Right lobe of liver (tissue), 6 donors: ENCODE data around the gene JADE1. TPM values are rescaled to one million over a fixed set of nuclear protein-coding genes. Genes with fewer than 3 reads are reported as not detected.

Source experiments
- ATAC-seq, 4 donors: fragments of 200-7000 bp; cut with Tn5 transposase; one replicate each; pipeline ENCODE4 v1.9.1; 2020; ENCODE audit warnings: mild to moderate bottlenecking in 4 of 4, moderate library complexity in 4 of 4
- DNase-seq, 3 donors: peaks; one replicate each; pipeline ENCODE4 v3.0.0-alpha.2; 2020
- H3K27ac ChIP-seq, 3 donors: fragments of 200-600 bp; one replicate each; pipeline ENCODE4 v1.8.0; 2022
- H3K27me3 ChIP-seq, 2 donors: fragments of 200-600 bp; one replicate each; pipeline ENCODE4 v1.8.0; 2022
- H3K36me3 ChIP-seq, 4 donors: fragments of 200-600 bp; sonication (generic) in 1 of 4; one replicate each; pipeline versions ENCODE4 v1.5.1 to v1.8.0; 2017 to 2022; ENCODE audit warnings: control low read depth in 1 of 4
- H3K4me1 ChIP-seq, 4 donors: fragments of 200-600 bp; sonication (generic) in 1 of 4; one replicate each; pipeline versions ENCODE4 v1.5.1 to v1.8.0; 2017 to 2022; ENCODE audit warnings: control low read depth in 1 of 4
- H3K4me3 ChIP-seq, 3 donors: fragments of 200-600 bp; one replicate each; pipeline ENCODE4 v1.8.0; 2022
- H3K9me3 ChIP-seq, 4 donors: fragments of 200-600 bp; sonication (generic) in 1 of 4; one replicate each; pipeline versions ENCODE4 v1.5.1 to v1.8.0; 2017 to 2022; ENCODE audit warnings: control low read depth in 1 of 4
- CTCF ChIP-seq, 4 donors: fragments of 200-600 bp in 3 of 4; fragments of 450-650 bp in 1 of 4; IDR thresholded peaks; one replicate each; pipeline versions ENCODE4 v1.5.1 to v1.8.0; 2016 to 2022; ENCODE audit warnings: antibody characterized with exemption in 4 of 4, mild to moderate bottlenecking in 2 of 4
- POLR2A ChIP-seq: fragments of 450-650 bp; IDR thresholded peaks from one replicate; pipeline ENCODE4 v1.6.1; 2017; ENCODE audit warnings: antibody characterized with exemption, mild to moderate bottlenecking
- WGBS: methylation state at CpG from one replicate; pipeline ENCODE4 v1.1.6; 2018; ENCODE audit warnings: low coverage, low lambda C conversion rate; ENCODE audit not compliant: insufficient coverage; ENCODE audit errors: missing lambda C conversion rate; 5-methylcytosine and 5-hydroxymethylcytosine counted together
- intact Hi-C, 2 donors: fragments of 100-400 bp; cut with DNase I; formaldehyde crosslinking; loops; one replicate each; pipeline versions ENCODE4 v1.11.2 to v1.14.1; 2022
- total RNA-seq, 6 experiments: library from RNA; depleted of rRNA in 2 of 6; stranded (reverse); fragments of >200 nt in 2 of 6; fragmentation: NEBNext Ultra II Directional in 3 of 6; extraction: Animal tissue kit (Norgen Biotek cat#: 25700) in 3 of 6; gene quantifications; one replicate each; pipeline versions ENCODE4 v1.1.0 to v1.2.4, GENCODE V29; 2016 to 2023
- donor health status: DM: no; HTN: yes; CAD: no.
- donor health status: DM: no; HTN: no; CAD: no.
- donor health status: DM: no; HTN: no; CAD: no.
- donor health status: DM: no; HTN: yes; CAD: no.
- donor health status: DM: no; HTN: yes; CAD: no.

The JADE1 gene
- total RNA-seq, 6 experiments from 2014 or later = 8.2 to 16.9 (median 9.9) TPM

DNA sequence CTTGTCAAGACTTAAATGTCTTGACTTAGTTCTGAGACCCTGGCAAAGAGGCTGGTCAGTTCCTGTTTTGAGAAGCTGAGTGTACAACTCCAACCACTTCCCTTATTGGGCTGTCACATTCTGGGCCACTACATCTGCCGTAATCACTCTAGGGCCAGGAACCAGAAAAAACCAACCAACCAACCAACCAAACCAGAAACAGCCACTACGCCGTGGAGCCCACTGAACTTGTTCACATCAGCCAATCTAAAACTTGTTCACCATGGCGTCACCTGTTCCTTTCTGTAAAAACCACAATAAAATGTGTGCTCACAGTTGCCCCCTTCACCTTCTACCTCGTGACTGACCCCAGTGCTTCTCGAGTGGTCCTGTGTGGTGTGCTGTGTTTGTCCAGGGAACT lies 107.3 kb downstream of the JADE1 start:
- Histone ChIP-seq H3K27me3 (no peaks in the 10 kb centered on the region), H3K27ac (no peak overlapping the region), H3K4me3 (no peak overlapping the region), H3K4me1 (no peaks in the 10 kb centered on the region), H3K36me3 (no peaks in the 10 kb centered on the region), H3K9me3 (no peaks in the 10 kb centered on the region)
- WGBS = 75% methylated on average over 6 of the region's 6 CpGs
- intact Hi-C loops = no loop called here
- DNase-seq (no peak), ATAC-seq (peak; percentile 57 to 79 (median 76))
- TF ChIP-seq POLR2A (no peak), CTCF (IDR thresholded peaks at IDR 0.05) (no peak)

GRCh38 chr4:128917781-128918180 lies 108.3 kb downstream of the JADE1 start:
- no peak for TF ChIP-seq CTCF (IDR thresholded peaks at IDR 0.05)
- TF ChIP-seq POLR2A = no peak
- Histone ChIP-seq H3K4me1 (no peaks in the 10 kb centered on the region), H3K27me3 (no peaks in the 10 kb centered on the region), H3K27ac (no peak overlapping the region), H3K4me3 (no peak overlapping the region), H3K36me3 (no peaks in the 10 kb centered on the region), H3K9me3 (no peaks in the 10 kb centered on the region)
- peak in 1 of 4 donors; percentile 32 for ATAC-seq
- WGBS = 47% methylated on average over 2 of the region's 2 CpGs
- intact Hi-C loops = no loop called here
- no peak for DNase-seq

GRCh38 chr4:128921954-128922353 lies 112.5 kb downstream of the JADE1 start:
- DNase-seq (no peak), ATAC-seq (no peak)
- WGBS = 98% methylated on average over 3 of the region's 3 CpGs
- no peak overlapping the region for H3K27ac ChIP-seq
- H3K36me3 ChIP-seq = peaks cover 0 to 2% (median 0%) of the 10 kb centered on the region in 4 donors
- no peaks in the 10 kb centered on the region for H3K27me3 ChIP-seq
- no peaks in the 10 kb centered on the region for H3K9me3 ChIP-seq
- TF ChIP-seq CTCF (IDR thresholded peaks at IDR 0.05) (no peak), POLR2A (no peak)
- no peaks in the 10 kb centered on the region for H3K4me1 ChIP-seq
- H3K4me3 ChIP-seq = no peak overlapping the region
- intact Hi-C loops = no loop called here
